Sigmoid colon (tissue), 4 donors: Measurements from ENCODE around the gene TCF25.

Experiments
- POLR2A ChIP-seq, 2 donors: fragments of 450-650 bp; IDR thresholded peaks; one replicate each; pipeline ENCODE4 v1.6.1; 2016; ENCODE audit warnings: antibody characterized with exemption in 2 of 2, mild to moderate bottlenecking in 2 of 2, moderate library complexity in 2 of 2
- POLR2AphosphoS5 ChIP-seq, 4 donors: sonication (generic); formaldehyde crosslinking; IDR thresholded peaks; one replicate each; pipeline ENCODE4 v1.6.1; 2017; ENCODE audit warnings: antibody characterized with exemption in 4 of 4

DNA sequence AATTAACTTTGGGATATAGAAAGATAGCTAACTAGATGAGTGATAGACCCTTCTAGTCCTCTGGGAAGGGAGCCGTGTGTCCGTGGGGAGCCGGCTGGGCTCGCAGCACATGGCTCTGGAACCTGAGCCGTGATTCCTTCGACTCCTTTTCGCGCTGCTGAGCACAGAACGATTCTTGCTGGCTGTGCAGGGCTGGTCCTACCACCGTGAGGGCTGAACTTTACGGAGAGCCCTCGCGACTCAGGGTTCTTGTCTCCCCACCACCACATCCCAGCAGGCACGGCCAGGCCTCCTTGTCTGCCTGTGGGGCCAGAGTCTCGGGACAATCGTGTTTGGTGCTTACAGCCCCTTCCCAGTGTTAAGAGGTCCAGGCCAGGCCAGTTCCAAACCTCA is 13.8 kb upstream of the TCF25 start:
- TF ChIP-seq POLR2A (IDR thresholded peaks at IDR 0.05): no peak
- no peak for TF ChIP-seq POLR2AphosphoS5 (IDR thresholded peaks at IDR 0.05)
